Upper lobe of right lung (tissue), 1 donor: ENCODE data around the gene CUX1. TPM values are rescaled to one million over a fixed set of nuclear protein-coding genes. Genes with fewer than 3 reads are reported as not detected.

ENCODE experiments used
- ATAC-seq: fragments of 200-7000 bp; cut with Tn5 transposase; one replicate; pipeline ENCODE4 v1.9.1; 2020; ENCODE audit warnings: mild to moderate bottlenecking, moderate library complexity
- DNase-seq: peaks from one replicate; pipeline ENCODE4 v3.0.0-alpha.2; 2020
- H3K27ac ChIP-seq: fragments of 200-600 bp; one replicate; pipeline ENCODE4 v1.8.0; 2022
- H3K27me3 ChIP-seq: fragments of 200-600 bp; one replicate; pipeline ENCODE4 v1.8.0; 2022; ENCODE audit warnings: mild to moderate bottlenecking
- H3K36me3 ChIP-seq: fragments of 200-600 bp; one replicate; pipeline ENCODE4 v1.8.0; 2022
- H3K4me1 ChIP-seq: fragments of 200-600 bp; one replicate; pipeline ENCODE4 v1.8.0; 2022
- H3K4me3 ChIP-seq: fragments of 200-600 bp; one replicate; pipeline ENCODE4 v1.8.0; 2022; ENCODE audit warnings: mild to moderate bottlenecking
- H3K9me3 ChIP-seq: fragments of 200-600 bp; one replicate; pipeline ENCODE4 v1.8.0; 2022
- intact Hi-C: fragments of 100-400 bp; cut with DNase I; formaldehyde crosslinking; loops from one replicate; pipeline ENCODE4 v1.11.0; 2022
- total RNA-seq: library from RNA; stranded (reverse); fragmentation: NEBNext Ultra II Directional; extraction: Animal tissue kit (Norgen Biotek cat#: 25700); gene quantifications from one replicate; pipeline ENCODE4 v1.2.1, GENCODE V29; 2021
- TF ChIP-seq, protein P1 (sequence below): fragments of 200-600 bp; IDR thresholded peaks from one replicate; pipeline ENCODE4 v1.8.0; 2022; ENCODE audit warnings: antibody characterized with exemption
- donor health status: DM: no; HTN: yes; CAD: no; lungs with severe emphysema.

The CUX1 gene
- total RNA-seq, 1 donor from 2014 or later: 132 TPM

DNA sequence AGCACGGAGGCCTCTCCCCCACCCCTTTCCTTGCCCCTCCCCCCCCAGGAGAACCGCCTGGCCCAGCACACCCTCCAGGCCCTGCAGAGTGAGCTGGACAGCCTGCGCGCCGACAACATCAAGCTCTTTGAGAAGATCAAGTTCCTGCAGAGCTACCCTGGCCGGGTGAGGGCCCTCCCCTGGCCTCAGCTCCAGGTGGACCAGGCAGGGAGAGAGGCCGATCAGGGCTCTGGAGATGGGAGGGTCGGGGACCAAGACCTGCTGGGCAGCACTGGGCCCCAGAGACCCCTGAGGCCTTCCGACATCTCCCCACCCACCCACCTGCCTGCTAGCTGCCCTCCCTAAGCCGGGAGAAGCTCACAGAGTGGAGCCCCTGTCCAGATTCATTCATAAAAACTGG is 460.5 kb downstream of the CUX1 start:
- intact Hi-C loops: no loop called here
- no peak overlapping the region for H3K27ac ChIP-seq
- no peaks in the 10 kb centered on the region for H3K9me3 ChIP-seq
- ATAC-seq (no peak), DNase-seq (no peak)
- H3K4me1 ChIP-seq: peaks cover 6% of the 10 kb centered on the region
- TF ChIP-seq, protein P1, sequence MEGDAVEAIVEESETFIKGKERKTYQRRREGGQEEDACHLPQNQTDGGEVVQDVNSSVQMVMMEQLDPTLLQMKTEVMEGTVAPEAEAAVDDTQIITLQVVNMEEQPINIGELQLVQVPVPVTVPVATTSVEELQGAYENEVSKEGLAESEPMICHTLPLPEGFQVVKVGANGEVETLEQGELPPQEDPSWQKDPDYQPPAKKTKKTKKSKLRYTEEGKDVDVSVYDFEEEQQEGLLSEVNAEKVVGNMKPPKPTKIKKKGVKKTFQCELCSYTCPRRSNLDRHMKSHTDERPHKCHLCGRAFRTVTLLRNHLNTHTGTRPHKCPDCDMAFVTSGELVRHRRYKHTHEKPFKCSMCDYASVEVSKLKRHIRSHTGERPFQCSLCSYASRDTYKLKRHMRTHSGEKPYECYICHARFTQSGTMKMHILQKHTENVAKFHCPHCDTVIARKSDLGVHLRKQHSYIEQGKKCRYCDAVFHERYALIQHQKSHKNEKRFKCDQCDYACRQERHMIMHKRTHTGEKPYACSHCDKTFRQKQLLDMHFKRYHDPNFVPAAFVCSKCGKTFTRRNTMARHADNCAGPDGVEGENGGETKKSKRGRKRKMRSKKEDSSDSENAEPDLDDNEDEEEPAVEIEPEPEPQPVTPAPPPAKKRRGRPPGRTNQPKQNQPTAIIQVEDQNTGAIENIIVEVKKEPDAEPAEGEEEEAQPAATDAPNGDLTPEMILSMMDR: no peak
- no peaks in the 10 kb centered on the region for H3K36me3 ChIP-seq
- no peak overlapping the region for H3K4me3 ChIP-seq
- H3K27me3 ChIP-seq: no peaks in the 10 kb centered on the region

- H3K36me3 ChIP-seq: no peaks in the 10 kb centered on the region
- H3K4me3 ChIP-seq: no peak overlapping the region
- peaks cover 8% of the 10 kb centered on the region for H3K4me1 ChIP-seq
- DNase-seq (peak; percentile 75), ATAC-seq (peak; percentile 83)
- no peak overlapping the region for H3K27ac ChIP-seq
- no peaks in the 10 kb centered on the region for H3K9me3 ChIP-seq
- TF ChIP-seq, protein P1: peak; percentile 81
- intact Hi-C loops: loop anchor here (5.0 kb wide), 1 partner anchor 113 kb away; no protein-coding TSS in a partner anchor
- H3K27me3 ChIP-seq: no peaks in the 10 kb centered on the region
Measured at GRCh38 chr7:102279537-102280400, 462.3 kb downstream of the CUX1 start.

DNA sequence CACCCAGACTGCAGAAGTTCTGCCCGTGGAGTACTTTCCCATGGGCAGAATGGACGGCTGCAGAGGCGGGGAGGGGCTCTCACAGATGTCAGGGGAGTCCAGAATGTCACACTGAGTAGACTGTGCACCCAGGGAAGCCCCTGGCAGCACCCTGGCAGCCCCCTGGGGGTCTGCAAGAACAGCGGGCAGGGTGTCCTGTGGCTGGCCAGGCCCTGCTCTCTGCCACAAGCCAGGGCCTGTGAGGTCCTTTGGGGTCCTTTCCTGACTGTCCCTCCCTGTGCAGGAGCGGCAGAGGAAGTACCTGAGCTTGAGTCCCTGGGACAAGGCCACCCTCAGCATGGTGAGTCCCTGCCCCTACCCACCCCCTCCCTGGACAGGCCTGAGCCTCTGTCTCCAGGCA is 463.1 kb downstream of the CUX1 start:
- no peaks in the 10 kb centered on the region for H3K9me3 ChIP-seq
- no peaks in the 10 kb centered on the region for H3K27me3 ChIP-seq
- no peak for ATAC-seq
- H3K27ac ChIP-seq: no peak overlapping the region
- intact Hi-C loops: loop anchor here (5.0 kb wide), 1 partner anchor 112 kb away; no protein-coding TSS in a partner anchor
- TF ChIP-seq, protein P1: no peak
- H3K4me1 ChIP-seq: peaks cover 16% of the 10 kb centered on the region
- H3K36me3 ChIP-seq: no peaks in the 10 kb centered on the region
- no peak overlapping the region for H3K4me3 ChIP-seq
- no peak for DNase-seq

DNA sequence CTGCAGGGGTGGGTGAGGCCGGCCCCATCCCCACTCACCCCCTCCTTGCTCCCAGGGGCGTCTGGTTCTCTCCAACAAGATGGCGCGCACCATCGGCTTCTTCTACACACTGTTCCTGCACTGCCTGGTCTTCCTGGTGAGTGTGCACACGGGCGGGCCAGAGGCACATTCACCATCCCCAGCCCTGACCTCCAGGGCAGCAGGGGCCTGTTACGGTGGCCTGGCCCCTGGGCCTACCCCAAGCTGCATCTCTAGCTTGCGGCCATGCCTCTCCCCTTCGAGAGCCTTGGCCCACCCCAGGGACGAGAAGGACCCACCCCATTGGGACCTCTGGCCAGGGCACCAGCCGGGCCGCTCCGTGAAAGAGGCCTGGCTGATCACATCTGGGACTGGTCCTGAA is 464.4 kb downstream of the CUX1 start:
- TF ChIP-seq, protein P1: no peak
- H3K36me3 ChIP-seq: no peaks in the 10 kb centered on the region
- ATAC-seq (no peak), DNase-seq (no peak)
- no peak overlapping the region for H3K4me3 ChIP-seq
- H3K9me3 ChIP-seq: no peaks in the 10 kb centered on the region
- intact Hi-C loops: loop anchor here (5.0 kb wide), 1 partner anchor 111 kb away; no protein-coding TSS in a partner anchor
- no peaks in the 10 kb centered on the region for H3K27me3 ChIP-seq
- H3K27ac ChIP-seq: no peak overlapping the region
- peaks cover 21% of the 10 kb centered on the region for H3K4me1 ChIP-seq

DNA sequence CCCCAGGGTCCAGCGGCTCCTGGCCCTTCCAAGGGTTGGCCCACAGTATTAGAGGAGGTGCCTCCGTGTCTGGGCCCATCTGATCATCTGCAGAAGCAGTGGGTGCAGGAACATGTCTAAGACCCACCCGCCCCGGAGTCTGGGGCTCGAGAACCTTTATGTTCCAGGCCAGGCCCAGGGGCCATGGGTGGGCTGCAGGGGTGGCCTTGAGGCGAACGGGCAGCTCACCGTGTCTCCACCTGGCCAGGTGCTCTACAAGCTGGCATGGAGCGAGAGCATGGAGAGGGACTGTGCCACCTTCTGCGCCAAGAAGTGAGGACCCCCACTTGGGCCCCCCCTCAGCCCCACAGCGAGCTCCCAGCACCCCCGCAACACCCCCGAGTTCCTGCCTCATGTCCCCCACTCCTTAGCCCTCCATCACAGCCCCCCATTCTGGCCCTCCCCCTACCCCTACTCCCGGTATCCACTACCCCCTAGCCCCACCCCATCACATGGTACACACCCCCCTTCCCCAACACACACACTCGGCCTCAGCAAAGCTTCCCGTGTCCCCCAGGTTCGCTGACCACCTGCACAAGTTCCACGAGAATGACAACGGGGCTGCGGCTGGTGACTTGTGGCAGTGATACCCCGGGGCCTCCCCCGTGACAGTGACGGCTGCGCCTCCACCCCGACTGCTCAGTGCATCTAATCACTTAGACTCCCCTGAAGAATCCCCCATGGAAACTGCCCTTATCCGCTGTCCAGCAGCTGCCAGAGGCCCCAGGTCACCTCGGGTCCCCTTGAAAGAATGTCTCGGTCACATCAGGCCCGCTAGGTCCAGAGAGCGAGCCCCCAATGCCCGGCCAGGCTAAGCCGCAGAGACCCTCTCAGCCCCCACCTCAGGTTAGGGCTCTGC is 465.3 kb downstream of the CUX1 start:
- Histone ChIP-seq H3K4me3 (no peak overlapping the region), H3K27me3 (no peaks in the 10 kb centered on the region), H3K4me1 (peaks cover 22% of the 10 kb centered on the region), H3K9me3 (no peaks in the 10 kb centered on the region), H3K36me3 (no peaks in the 10 kb centered on the region), H3K27ac (no peak overlapping the region)
- ATAC-seq: no peak
- intact Hi-C loops: loop anchor here (5.0 kb wide), 1 partner anchor 110 kb away; no protein-coding TSS in a partner anchor
- TF ChIP-seq, protein P1: no peak
- DNase-seq: no peak
